GM18858 (cell line): ENCODE measurements around the gene SSR3.

Source experiments
- ATAC-seq: cut with Tn5 transposase; IDR thresholded peaks from one replicate; pipeline ENCODE4 v1.9.1; 2021; ENCODE audit not compliant: unreplicated experiment

Gene SSR3

DNA sequence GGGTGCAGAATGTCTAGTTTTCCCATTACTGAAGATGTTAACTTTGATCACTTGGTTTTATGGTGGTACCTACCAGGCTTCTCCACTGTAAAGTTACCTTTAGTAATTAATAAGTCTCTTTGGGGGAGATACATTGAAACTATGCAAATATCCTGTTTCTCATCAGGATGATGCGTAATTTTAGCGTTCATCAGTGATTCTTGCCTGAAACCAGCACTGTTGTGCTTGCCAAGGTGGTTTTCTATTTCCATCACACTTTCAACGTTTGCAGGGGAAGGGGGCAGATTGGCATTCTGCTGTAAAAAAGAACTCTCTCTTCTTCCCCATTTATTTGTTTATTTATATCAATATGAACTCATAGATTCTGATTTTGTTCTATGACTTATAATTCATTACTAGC is 61.0 kb downstream of the SSR3 start:
- no peak for ATAC-seq

DNA sequence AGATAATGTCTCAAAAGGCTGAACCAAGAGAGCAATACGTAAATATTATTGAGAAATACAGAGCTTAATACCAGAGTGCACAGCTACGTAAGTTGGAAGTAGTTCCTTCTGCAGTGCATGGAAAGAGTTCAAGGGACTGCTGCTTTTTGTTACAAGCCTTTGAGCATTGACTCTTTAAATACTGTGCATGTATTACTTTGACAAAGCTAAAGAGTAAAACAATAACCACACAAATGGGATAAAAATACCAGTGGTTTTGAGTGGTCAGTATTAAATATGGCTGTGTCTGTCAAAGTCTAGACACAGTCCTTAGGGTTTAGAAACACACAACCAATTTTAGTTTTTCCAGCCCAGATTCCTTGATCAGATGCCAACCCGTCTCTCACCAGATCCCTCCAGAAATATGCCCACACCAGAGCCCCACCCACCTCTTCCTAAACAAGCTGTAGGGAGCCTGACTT is 62.1 kb downstream of the SSR3 start:
- no peak for ATAC-seq

DNA sequence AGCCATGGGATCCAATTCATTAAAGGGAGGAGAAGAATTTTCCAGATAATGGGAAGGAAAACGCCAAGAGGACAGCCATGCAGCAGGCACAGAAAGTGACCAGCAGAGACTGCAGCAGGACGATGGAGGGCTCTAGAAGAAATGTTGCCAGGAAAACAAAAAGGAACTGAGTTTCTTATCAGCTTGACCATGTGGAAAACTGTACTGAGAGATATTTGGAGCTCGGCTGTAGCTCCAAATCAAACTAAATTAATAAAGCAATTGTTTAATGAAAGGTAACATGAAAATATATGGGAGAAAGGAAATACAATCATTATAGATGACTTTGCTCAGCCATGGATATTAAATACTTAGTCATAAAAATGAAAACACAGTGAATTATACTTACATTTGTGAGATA is 63.7 kb downstream of the SSR3 start:
- ATAC-seq, result no peak
